Nucleus accumbens (tissue), 56 donors: ENCODE data around the gene STRN4.
A peak's percentile ranks its signal among the peaks of the same experiment; 100 is the strongest.
"Not testable (repeated sequence)": the region's sequence is repeated elsewhere in the genome, so short reads cannot be mapped to it uniquely, and the experiment has no call there.

ENCODE experiments used
- DNase-seq, 56 donors: peaks; one replicate each; lab custom pipeline; 2025; lab: John Stamatoyannopoulos, UW

Gene STRN4

DNA sequence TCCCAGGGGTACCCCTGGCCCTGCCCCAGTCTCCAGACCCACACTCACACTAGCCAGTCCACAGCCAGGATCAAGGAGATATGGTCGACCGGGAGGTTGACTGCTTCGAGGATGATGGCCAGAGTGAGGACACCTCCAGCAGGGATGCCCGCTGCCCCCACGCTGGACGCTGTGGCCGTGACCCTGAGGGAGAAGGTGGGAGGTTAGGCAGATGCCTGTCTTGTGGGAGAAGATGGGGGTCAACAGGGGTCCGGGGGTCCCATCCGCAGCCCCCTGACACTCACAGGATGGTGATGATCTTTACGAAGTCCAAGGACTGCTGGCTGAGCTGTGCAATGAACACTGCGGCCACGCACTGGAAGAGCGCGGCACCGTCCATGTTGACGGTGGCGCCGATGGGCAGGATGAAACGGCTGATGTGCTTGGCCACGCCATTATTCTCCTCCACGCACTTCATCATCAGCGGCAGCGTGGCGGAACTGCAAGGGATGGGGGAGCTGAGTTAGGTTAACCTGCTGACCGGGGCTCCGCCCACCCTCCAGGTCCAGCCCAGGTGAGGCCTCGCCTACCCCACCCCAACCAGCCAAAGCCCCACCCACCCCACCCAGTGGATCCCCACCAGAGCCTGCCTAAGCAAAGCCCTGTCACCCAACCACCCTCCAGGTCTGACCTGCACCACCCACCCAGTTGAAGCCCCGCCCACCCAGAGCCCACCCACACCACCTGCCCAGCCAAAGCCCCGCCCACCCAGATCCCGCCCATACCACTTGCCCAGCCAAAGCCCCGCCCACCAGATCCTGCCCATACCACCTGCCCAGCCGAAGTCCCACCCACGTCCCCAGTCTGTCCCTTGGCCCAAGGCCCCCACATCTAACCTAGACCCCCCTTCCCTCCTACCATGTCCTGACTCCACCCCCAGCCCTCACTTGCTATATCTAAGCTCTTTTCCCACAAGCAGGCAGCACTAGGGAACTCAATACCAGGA lies 31.0 kb upstream of the STRN4 start:
- DNase-seq, result no peak

DNA sequence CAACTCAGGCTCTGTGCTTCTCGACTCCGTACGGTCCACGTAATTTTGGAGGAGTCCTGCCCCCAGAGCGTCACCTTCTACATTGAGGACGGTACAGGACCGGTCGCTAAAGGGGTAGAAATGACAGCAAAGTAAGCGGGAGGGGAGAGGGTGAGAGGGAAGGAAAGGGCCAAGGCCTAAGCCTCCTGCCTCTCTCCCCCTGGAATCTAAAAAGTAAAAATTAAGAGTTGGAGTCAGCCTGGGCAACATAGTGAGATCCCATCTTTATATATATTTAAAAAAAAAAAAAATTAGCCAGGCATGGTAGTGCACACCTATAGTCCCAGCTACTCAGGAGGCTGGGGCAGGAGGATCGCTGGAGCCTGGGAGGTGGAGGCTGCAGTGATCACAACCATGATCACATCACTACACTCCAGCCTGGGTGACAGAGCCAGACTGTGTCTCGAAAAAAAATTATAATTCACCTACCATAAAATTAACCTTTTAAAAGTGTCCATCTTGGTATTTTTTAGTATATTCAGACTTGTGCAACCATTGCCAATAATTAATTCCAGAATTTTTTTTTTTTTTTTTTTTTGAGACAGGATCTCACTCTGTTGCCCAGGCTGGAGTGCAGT lies 29.5 kb upstream of the STRN4 start:
- no peak for DNase-seq

DNA sequence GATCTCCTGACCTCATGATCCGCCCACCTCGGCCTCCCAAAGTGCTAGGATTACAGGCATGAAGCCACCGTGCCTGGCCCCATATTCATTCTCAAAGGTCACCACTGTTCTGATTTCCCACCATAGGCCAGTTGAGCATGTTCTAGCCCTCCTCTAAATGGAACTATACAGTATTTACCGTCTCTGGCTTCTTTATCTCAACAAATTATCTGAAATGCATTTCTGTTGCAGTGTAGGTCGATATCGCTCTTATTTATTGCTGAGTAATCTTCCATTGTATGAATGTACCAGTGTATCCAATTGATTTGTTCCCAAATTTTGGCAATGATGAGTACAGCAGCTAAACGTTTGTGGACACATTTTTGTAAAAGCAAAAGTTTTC lies 26.8 kb upstream of the STRN4 start:
- DNase-seq, result no peak

- no peak for DNase-seq
These were observed 26.1 kb upstream of the STRN4 start for GRCh38 chr19:46772170-46773017.

- DNase-seq, result not testable (repeated sequence)
These were observed 22.5 kb upstream of the STRN4 start for GRCh38 chr19:46768746-46769145.

DNA sequence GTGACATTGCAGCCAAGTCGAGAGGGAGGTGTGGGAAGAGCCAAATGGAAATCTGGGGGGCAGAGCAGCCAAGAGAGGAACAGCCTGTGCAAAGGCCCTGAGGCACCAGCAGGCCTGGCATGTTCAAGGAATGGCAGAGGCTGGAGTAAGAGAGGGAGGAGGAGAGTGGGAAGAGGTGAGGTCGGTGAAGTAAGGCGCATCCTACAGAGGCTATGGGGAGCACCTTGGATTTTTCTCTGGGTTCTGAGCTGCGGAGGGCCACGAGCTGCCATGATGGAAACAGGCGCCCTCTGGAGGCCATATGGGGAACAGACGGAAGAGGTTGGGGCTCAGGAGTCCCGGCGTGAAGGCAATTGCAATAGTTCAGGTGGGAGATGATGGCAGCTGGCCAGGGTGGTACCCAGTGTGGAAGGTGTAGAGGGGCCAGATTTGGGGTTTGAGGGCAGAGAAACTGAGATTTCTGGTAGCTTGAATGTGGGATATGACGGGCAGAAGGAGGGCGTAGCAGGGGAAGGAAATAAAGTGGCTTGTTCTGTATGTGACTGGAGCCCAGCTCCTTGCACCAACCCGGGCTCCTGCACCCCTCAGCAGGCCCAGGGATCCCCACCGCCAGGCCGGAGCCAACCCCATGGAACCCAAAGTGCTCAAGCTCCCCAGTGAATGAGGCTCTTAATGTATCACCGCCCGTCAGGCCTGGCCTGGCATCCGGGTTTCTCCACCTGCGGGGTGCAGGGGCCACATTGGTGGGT lies 20.5 kb upstream of the STRN4 start:
- DNase-seq, result no peak

DNA sequence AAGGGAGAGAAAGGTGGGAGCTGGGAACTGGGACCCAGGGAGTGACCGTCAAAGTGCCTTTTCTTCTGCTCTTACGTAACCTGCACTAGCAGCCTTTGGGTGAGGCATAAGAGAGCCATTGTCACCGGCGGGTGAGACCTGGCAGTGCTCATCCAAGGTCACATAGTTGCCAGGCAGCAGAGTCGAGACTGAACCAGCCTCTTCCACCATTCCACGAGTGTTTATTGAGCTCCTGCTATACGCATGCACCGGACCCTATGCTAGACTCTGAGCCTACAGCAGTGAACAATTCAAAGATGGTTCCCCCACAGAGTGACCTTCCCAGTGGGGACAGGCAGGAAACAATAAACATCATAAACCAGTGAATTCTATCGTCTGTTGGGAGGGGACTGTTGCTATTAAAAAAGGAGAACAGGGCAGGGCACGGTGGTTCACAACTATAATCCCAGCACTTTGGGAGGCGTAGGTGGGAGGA lies 18.6 kb upstream of the STRN4 start:
- no peak for DNase-seq

DNA sequence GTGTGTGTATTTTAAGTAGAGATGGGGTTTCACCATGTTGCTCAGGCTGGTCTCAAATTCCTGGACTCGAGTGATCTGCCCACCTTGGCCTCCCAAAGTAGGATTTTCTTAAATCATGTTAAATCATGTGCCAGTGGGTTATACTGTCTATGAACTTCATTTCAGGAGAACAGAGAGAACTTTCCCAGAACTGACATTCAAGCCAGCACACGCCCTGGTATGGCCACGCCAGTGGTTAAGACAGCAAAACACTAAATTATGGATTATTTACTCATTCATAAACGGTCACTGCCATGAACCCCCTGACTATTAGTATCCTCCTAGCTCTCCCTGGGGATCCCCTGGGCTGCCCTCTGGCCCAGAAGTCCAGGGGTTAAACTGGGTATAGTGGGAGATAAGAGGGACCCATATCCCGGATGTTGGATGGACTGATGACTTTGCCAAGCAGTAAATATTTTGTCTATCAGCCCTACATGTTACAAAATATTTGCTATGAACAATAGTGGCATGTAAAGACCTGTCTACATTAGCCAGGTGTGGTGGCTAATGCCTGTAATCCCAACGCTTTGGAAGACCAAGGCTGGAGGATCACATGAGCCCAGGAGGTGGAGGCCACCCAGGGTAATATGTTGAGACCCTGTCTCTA lies 16.1 kb upstream of the STRN4 start:
- no peak for DNase-seq

DNA sequence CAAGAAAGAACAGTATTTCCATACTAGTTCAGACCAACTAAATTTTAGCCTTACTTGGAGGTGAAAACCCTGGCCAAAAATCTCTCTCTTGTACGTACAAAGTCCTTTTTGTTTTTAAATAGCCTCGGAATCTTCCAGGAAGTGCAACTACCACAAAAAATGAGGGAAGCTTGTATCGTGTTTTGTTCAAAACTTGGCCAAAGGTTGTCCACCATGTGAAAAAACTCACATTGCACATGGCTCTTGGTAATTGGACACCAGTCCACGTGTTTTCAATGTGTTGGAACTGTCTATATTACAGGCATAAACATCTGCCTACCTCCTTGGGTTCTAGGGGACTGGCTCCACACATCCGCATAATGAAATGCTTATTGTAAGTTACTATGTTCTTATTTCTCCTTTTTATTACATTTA lies 15.2 kb upstream of the STRN4 start:
- DNase-seq, result no peak

- not testable (repeated sequence) for DNase-seq
These were observed 14.6 kb upstream of the STRN4 start for GRCh38 chr19:46760897-46761296.

GRCh38 chr19:46760363-46760762 lies 14.1 kb upstream of the STRN4 start:
- DNase-seq, result no peak

DNA sequence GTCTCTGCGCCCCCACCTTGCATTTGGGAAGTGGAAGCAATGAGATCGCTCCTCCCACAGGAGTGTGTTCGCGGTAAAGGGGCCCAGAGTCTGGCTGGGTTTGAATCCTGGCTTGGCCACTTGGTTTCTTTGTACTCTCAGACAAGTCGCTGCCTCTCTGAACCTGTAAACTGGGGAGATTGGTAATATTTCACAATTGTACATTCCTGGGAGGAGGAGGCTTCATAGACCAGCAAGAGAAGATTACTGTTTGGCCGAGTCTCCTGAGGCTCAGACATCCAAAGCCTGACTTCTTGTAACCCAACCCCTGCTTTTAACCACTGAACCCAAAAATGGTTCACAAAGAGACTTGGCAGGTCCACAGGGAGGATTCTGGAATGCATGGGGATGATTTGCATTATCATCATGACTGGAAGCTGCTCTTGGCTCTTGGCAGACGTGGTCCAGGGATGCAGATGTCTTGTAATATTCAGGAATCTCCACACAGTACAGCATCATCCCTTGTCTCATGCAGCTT lies 13.6 kb upstream of the STRN4 start:
- no peak for DNase-seq

GRCh38 chr19:46759206-46759605 lies 13.0 kb upstream of the STRN4 start:
- DNase-seq, result no peak

- no peak for DNase-seq
These were observed 10.3 kb upstream of the STRN4 start for GRCh38 chr19:46756544-46756888.

DNA sequence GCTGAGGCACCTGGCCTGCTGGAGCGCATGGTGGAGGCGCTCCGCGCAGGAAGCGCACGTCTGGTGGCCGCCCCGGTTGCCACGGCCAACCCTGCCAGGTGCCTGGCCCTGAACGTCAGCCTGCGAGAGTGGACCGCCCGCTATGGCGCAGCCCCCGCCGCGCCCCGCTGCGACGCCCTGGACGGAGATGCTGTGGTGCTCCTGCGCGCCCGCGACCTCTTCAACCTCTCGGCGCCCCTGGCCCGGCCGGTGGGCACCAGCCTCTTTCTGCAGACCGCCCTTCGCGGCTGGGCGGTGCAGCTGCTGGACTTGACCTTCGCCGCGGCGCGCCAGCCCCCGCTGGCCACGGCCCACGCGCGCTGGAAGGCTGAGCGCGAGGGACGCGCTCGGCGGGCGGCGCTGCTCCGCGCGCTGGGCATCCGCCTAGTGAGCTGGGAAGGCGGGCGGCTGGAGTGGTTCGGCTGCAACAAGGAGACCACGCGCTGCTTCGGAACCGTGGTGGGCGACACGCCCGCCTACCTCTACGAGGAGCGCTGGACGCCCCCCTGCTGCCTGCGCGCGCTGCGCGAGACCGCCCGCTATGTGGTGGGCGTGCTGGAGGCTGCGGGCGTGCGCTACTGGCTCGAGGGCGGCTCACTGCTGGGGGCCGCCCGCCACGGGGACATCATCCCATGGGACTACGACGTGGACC lies 9.7 kb upstream of the STRN4 start:
- DNase-seq, result no peak

GRCh38 chr19:46755077-46755852 lies 9.0 kb upstream of the STRN4 start:
- DNase-seq, result no peak

GRCh38 chr19:46753420-46754155 lies 7.3 kb upstream of the STRN4 start:
- peak in 6 of 56 donors; percentile 9 to 56 (median 32) for DNase-seq
